Activated CD8-positive, alpha-beta memory T cell treated with anti-CD3 and anti-CD28 coated beads, Interleukin-2, amount 10 ng/mL, durations not matched to agents 7 days and 5 days (primary cell): Measurements from ENCODE around the gene UPF3A. TPM values are rescaled to one million over a fixed set of nuclear protein-coding genes. Genes with fewer than 3 reads are reported as not detected.
"Not testable (repeated sequence)": the region's sequence is repeated elsewhere in the genome, so short reads cannot be mapped to it uniquely, and the experiment has no call there.

Source experiments
- ATAC-seq: fragments of 150-1000 bp; cut with Tn5 transposase; one replicate; pipeline ENCODE4 v1.10.0; 2021; ENCODE audit warnings: moderate library complexity
- CTCF ChIA-PET: fragments of 350-600 bp; sonication (Branson Sonifier 250); formaldehyde crosslinking; loops from one replicate; lab custom pipeline; 2021; ENCODE audit warnings: antibody characterized with exemption; lab: Charles Lee
- DNase-seq: peaks from one replicate; pipeline ENCODE4 v3.0.0-alpha.2; 2020
- H3K27ac Mint-ChIP-seq: one replicate; pipeline ENCODE4 v1.8.0; 2021; ENCODE audit warnings: mild to moderate bottlenecking, mixed read lengths
- H3K27me3 Mint-ChIP-seq: one replicate; pipeline ENCODE4 v1.8.0; 2021; ENCODE audit warnings: mixed read lengths
- H3K36me3 Mint-ChIP-seq: one replicate; pipeline ENCODE4 v1.8.0; 2021; ENCODE audit warnings: mild to moderate bottlenecking, mixed read lengths
- H3K4me1 Mint-ChIP-seq: one replicate; pipeline ENCODE4 v1.8.0; 2021; ENCODE audit warnings: mixed read lengths
- H3K4me3 Mint-ChIP-seq: one replicate; pipeline ENCODE4 v1.8.0; 2021; ENCODE audit warnings: mild to moderate bottlenecking, moderate library complexity, mixed read lengths
- H3K9me3 Mint-ChIP-seq: one replicate; pipeline ENCODE4 v1.8.0; 2022; ENCODE audit warnings: low read depth, mixed read lengths
- total RNA-seq, 2 experiments: library from RNA; stranded (reverse); gene quantifications; one replicate each; pipeline ENCODE4 v1.2.3, GENCODE V29; 2021

Gene UPF3A
- total RNA-seq, 2 experiments from 2014 or later, result 56.1 to 63.4 TPM

DNA sequence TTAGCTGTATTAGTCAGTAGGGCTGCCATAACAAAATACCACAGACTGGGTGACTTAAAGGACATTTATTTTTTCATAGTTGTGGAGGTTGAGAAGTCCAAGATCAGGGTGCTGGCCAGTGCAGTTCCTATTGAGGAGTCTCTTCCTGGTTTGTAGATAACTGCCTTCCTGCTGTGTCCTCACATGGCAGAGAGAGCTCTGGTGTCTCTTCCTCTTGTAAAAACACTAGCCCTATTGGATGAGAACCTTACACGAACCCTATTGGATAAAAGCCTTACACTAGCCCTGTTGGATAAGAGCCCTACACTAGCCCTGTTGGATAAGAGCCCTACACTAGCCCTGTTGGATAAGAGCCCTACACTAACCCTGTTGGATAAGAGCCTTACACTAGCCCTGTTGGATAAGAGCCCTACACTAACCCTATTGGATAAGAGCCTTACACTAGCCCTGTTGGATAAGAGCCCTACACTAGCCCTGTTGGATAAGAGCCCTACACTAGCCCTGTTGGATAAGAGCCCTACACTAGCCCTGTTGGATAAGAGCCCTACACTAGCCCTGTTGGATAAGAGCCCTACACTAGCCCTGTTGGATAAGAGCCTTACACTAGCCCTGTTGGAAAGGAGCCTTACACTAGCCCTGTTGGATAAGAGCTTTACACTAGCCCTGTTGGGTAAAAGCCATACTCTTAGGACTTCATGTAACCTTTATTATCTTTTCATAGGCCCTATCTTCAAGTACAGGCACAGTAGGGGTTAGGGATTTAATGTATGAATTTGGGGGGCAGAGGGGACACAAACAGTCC, 29.6 kb upstream of the UPF3A start:
- H3K4me3 Mint-ChIP-seq, ATAC-seq, H3K4me1 Mint-ChIP-seq, H3K27me3 Mint-ChIP-seq, DNase-seq, H3K9me3 Mint-ChIP-seq, CTCF ChIA-PET, H3K27ac Mint-ChIP-seq: not testable (repeated sequence)
- peaks cover 56% of the 10 kb centered on the region for H3K36me3 Mint-ChIP-seq

- H3K9me3 Mint-ChIP-seq, result no peaks in the 10 kb centered on the region
- no peak overlapping the region for H3K4me3 Mint-ChIP-seq
- H3K27me3 Mint-ChIP-seq, result no peaks in the 10 kb centered on the region
- CTCF ChIA-PET, result interaction anchor here (1.7 kb wide), 1 partner anchor 17 kb away, joined by 3 read pairs; no protein-coding TSS in a partner anchor
- H3K27ac Mint-ChIP-seq, result no peak overlapping the region
- ATAC-seq, result no peak
- peaks cover 58% of the 10 kb centered on the region for H3K36me3 Mint-ChIP-seq
- DNase-seq, result no peak
- peaks cover 9% of the 10 kb centered on the region for H3K4me1 Mint-ChIP-seq
Measured at GRCh38 chr13:114256547-114256946, 24.9 kb upstream of the UPF3A start.

- CTCF ChIA-PET, result interaction anchor here (1.7 kb wide), 1 partner anchor 17 kb away, joined by 3 read pairs; no protein-coding TSS in a partner anchor
- H3K36me3 Mint-ChIP-seq, result peaks cover 58% of the 10 kb centered on the region
- no peak overlapping the region for H3K4me3 Mint-ChIP-seq
- no peaks in the 10 kb centered on the region for H3K9me3 Mint-ChIP-seq
- ATAC-seq, result no peak
- H3K27me3 Mint-ChIP-seq, result no peaks in the 10 kb centered on the region
- no peak overlapping the region for H3K27ac Mint-ChIP-seq
- no peak for DNase-seq
- peaks cover 12% of the 10 kb centered on the region for H3K4me1 Mint-ChIP-seq
Measured at GRCh38 chr13:114257014-114257413, 24.4 kb upstream of the UPF3A start.

- CTCF ChIA-PET, result interaction anchor here (1.7 kb wide), 1 partner anchor 19 kb away, joined by 3 read pairs; no protein-coding TSS in a partner anchor
- Mint-ChIP-seq H3K36me3 (peaks cover 65% of the 10 kb centered on the region), H3K27me3 (no peaks in the 10 kb centered on the region), H3K4me3 (no peak overlapping the region), H3K27ac (no peak overlapping the region), H3K9me3 (no peaks in the 10 kb centered on the region), H3K4me1 (peaks cover 27% of the 10 kb centered on the region)
- no peak for ATAC-seq
- DNase-seq, result no peak
Measured at GRCh38 chr13:114258589-114258988, 22.8 kb upstream of the UPF3A start.

DNA sequence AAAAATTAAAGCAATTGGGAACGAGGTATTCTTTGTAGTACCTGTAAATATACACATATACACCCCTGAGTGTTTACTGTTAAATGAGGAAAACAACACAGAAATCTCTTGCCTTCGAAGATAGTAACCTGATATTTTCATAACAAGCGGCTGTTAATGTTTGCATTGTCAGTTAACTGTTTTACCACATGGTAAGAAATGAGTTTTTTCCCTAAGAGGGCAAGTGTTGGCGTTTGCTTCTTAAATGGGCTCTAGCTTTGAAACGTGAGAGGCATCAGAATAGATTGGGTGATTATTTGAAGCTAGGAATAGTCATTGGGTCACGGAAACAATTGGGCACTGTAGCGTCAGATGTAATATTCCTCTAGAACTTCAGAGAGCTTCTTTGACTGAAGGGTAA, 22.0 kb upstream of the UPF3A start:
- H3K4me3 Mint-ChIP-seq, result no peak overlapping the region
- H3K27ac Mint-ChIP-seq, result no peak overlapping the region
- H3K9me3 Mint-ChIP-seq, result no peaks in the 10 kb centered on the region
- DNase-seq (no peak), ATAC-seq (no peak)
- H3K27me3 Mint-ChIP-seq, result no peaks in the 10 kb centered on the region
- H3K4me1 Mint-ChIP-seq, result peaks cover 31% of the 10 kb centered on the region
- H3K36me3 Mint-ChIP-seq, result peaks cover 62% of the 10 kb centered on the region
- CTCF ChIA-PET, result interaction anchor here (0.5 kb wide), 1 partner anchor 11 kb away, joined by 4 read pairs; no protein-coding TSS in a partner anchor

DNA sequence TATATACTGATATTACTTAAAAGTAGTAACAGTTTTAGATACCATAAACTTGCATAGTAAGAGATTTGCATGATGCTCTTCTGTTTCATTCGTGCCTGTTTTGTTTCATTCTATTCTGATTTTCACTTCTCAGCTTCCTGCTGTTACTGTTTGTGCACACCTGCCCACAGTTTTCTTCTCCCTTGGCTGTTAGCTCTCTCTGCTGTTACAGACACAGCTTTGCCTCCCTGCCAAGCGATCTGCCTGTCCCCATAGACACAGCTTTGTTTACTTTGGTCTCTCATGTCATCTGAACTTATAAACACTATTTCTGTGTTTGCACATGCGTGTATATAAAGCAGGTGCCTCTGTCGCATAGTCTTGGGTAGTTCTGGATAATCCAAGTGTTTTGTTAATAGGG, 21.4 kb upstream of the UPF3A start:
- H3K36me3 Mint-ChIP-seq, result peaks cover 63% of the 10 kb centered on the region
- DNase-seq (no peak), ATAC-seq (no peak)
- H3K4me3 Mint-ChIP-seq, result no peak overlapping the region
- no peak overlapping the region for H3K27ac Mint-ChIP-seq
- H3K9me3 Mint-ChIP-seq, result no peaks in the 10 kb centered on the region
- H3K4me1 Mint-ChIP-seq, result peaks cover 34% of the 10 kb centered on the region
- H3K27me3 Mint-ChIP-seq, result no peaks in the 10 kb centered on the region
- CTCF ChIA-PET, result interaction anchor here (0.5 kb wide), 1 partner anchor 11 kb away, joined by 4 read pairs; no protein-coding TSS in a partner anchor

DNA sequence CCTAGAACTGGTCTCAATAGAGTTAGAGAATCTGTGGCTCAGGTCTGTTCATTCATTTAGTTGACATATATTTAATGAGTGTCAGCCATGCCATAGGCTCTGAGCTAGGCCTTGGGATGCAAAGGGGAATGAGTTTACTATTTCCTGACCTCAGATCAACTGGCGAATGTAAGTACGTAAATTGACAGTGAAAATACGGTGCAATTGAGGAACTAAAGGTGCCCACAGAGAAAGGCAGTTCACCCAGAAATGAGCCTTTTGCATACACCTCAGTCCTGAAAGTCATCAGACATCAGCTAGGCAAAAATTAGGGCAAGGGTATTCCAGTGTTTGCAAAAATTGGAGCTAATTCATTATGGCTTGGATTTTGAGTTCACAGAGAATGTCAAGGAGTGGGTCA, 20.6 kb upstream of the UPF3A start:
- Mint-ChIP-seq H3K4me3 (no peak overlapping the region), H3K4me1 (peaks cover 38% of the 10 kb centered on the region), H3K27ac (no peak overlapping the region), H3K36me3 (peaks cover 62% of the 10 kb centered on the region), H3K9me3 (no peaks in the 10 kb centered on the region), H3K27me3 (no peaks in the 10 kb centered on the region)
- CTCF ChIA-PET, result interaction anchor here (1.0 to 1.3 kb wide), 2 partner anchors 16 to 19 kb away, joined by 3 to 6 read pairs; no protein-coding TSS in a partner anchor
- no peak for ATAC-seq
- DNase-seq, result no peak

DNA sequence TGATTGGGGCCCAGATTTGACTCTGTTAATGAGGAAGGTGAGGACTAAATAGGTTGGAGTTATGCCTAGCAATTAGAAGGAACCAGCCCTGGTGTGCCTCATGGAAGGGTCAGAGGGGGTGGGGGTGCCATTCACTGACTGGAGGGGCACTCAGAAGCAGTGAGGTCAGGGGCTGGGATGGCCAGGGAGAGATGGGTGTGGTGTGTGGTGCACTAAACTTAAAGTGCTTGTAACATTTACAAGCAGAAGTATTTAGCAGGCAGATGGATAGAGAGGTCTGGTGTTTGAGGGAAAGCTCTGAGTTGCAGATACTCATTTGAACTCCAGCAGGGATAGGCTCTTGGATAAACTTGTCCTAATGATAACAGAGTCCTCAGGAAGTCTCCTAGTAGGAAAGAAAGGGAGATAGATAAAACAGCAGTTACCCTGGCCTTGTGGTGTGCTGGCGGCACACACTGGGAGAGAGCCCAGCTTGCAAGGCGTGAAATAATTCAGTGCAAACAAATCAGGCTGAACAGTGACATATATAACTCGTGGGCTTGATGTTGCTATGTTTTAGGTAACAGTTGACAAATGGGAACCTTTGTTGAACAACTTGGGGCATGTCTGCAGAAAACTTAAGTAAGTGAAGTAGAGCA, 20.0 kb upstream of the UPF3A start:
- Mint-ChIP-seq H3K27ac (peak overlapping the region; percentile 26), H3K36me3 (peaks cover 65% of the 10 kb centered on the region), H3K27me3 (no peaks in the 10 kb centered on the region), H3K4me1 (peaks cover 44% of the 10 kb centered on the region), H3K9me3 (no peaks in the 10 kb centered on the region), H3K4me3 (no peak overlapping the region)
- CTCF ChIA-PET, result interaction anchor here (1.0 to 1.3 kb wide), 2 partner anchors 16 to 20 kb away, joined by 3 to 6 read pairs; no protein-coding TSS in a partner anchor
- DNase-seq (no peak), ATAC-seq (no peak)

- Mint-ChIP-seq H3K4me3 (no peak overlapping the region), H3K27me3 (no peaks in the 10 kb centered on the region), H3K4me1 (peaks cover 60% of the 10 kb centered on the region), H3K9me3 (no peaks in the 10 kb centered on the region), H3K36me3 (peaks cover 71% of the 10 kb centered on the region), H3K27ac (peak overlapping the region; percentile 66)
- CTCF ChIA-PET, result no interaction called here
- peak; percentile 48 for ATAC-seq
- no peak for DNase-seq
Measured at GRCh38 chr13:114263578-114263977, 17.8 kb upstream of the UPF3A start.

DNA sequence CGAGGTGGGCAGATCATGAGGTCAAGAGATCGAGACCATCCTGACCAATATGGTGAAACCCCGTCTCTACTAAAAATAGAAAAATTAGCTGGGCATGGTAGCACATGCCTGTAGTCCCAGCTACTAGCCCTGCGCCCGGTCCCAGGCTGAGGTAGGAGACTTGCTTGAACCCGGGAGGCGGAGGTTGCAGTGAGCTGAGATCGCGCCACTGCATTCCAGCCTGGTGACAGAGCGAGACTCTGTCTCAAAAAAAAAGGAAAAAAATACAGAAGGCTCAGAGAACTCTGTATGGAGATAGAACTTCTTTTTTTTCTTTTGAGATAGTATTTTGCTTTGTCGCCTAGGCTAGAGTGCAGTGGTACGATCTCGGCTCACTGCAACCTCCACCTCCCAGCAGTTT, 17.1 kb upstream of the UPF3A start:
- Mint-ChIP-seq H3K36me3 (peaks cover 77% of the 10 kb centered on the region), H3K4me1 (peaks cover 67% of the 10 kb centered on the region)
- H3K27ac Mint-ChIP-seq, H3K4me3 Mint-ChIP-seq, H3K9me3 Mint-ChIP-seq, ATAC-seq, DNase-seq, H3K27me3 Mint-ChIP-seq: not testable (repeated sequence)
- CTCF ChIA-PET, result interaction anchor here (2.7 kb wide), 1 partner anchor 10 kb away, joined by 10 read pairs; no protein-coding TSS in a partner anchor

DNA sequence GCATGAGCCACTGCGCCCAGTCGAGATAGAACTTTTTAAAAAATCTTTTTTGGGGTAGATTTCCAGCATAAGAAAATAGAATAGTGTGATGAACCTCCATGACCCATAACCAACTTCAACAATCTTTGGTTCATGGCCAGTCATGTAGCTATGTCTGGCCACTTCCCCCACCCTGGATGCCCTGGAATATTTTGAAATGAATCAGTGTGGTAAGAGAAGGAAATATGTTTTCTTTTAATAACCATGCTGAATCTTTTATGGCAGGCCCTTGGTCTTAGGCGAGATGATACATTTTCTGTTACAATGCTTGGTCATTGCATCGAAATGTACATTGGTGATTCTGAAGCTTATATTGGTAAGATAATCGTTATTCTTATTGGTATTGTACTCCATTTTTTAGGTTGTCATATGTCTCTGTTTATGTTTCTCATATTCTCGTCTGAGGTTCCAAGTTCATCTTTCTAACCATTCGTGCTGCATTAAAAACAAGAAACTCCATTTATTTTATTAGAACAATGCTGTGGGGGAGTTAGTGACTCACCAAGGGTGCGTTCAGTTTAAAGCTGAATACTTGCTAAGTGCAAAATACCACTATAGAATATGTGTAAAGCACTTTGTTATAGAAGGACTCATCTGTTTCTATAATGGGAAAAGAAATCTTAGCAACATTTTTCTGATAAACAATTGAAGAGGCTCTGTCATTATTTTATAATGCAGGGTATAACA, 16.4 kb upstream of the UPF3A start:
- Mint-ChIP-seq H3K4me1 (peaks cover 68% of the 10 kb centered on the region), H3K36me3 (peaks cover 74% of the 10 kb centered on the region), H3K9me3 (no peaks in the 10 kb centered on the region), H3K27ac (peak overlapping the region; percentile 6), H3K27me3 (no peaks in the 10 kb centered on the region), H3K4me3 (no peak overlapping the region)
- DNase-seq (no peak), ATAC-seq (no peak)
- CTCF ChIA-PET, result interaction anchor here (2.7 kb wide), 1 partner anchor 10 kb away, joined by 10 read pairs; no protein-coding TSS in a partner anchor

DNA sequence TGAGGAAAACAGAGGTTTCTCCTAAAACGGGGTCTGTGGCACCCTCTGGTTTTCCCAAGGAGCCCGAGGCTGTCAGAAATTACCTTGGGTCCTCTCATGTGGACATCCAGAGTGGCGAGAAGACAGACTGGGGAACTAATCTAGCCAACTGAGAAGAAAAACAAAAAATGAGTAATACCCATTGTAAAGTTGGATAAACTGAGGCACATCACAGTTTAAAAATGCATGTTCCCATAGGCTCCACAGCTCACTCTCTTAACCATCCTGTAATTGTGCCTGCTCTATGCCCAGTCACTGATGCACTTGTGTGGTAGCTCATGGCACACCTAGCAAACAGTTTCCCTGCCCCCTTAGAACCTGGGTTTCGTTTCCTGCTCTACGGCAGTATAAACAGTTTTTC, 15.2 kb upstream of the UPF3A start:
- no peaks in the 10 kb centered on the region for H3K9me3 Mint-ChIP-seq
- H3K27me3 Mint-ChIP-seq, result no peaks in the 10 kb centered on the region
- DNase-seq (no peak), ATAC-seq (no peak)
- peaks cover 68% of the 10 kb centered on the region for H3K36me3 Mint-ChIP-seq
- H3K4me3 Mint-ChIP-seq, result no peak overlapping the region
- no peak overlapping the region for H3K27ac Mint-ChIP-seq
- peaks cover 63% of the 10 kb centered on the region for H3K4me1 Mint-ChIP-seq
- CTCF ChIA-PET, result interaction anchor here (2.7 kb wide), 1 partner anchor 11 kb away, joined by 10 read pairs; no protein-coding TSS in a partner anchor
